Measurements from ENCODE around the gene LRP1. TPM values are rescaled to one million over a fixed set of nuclear protein-coding genes. Genes with fewer than 3 reads are reported as not detected.

Gene LRP1
- total and polyA plus RNA-seq, 2 of the 13 experiments (the other 11 are each of a cell fraction or from before 2014, with no cell fraction given): 14.7 to 30.8 TPM

DNA sequence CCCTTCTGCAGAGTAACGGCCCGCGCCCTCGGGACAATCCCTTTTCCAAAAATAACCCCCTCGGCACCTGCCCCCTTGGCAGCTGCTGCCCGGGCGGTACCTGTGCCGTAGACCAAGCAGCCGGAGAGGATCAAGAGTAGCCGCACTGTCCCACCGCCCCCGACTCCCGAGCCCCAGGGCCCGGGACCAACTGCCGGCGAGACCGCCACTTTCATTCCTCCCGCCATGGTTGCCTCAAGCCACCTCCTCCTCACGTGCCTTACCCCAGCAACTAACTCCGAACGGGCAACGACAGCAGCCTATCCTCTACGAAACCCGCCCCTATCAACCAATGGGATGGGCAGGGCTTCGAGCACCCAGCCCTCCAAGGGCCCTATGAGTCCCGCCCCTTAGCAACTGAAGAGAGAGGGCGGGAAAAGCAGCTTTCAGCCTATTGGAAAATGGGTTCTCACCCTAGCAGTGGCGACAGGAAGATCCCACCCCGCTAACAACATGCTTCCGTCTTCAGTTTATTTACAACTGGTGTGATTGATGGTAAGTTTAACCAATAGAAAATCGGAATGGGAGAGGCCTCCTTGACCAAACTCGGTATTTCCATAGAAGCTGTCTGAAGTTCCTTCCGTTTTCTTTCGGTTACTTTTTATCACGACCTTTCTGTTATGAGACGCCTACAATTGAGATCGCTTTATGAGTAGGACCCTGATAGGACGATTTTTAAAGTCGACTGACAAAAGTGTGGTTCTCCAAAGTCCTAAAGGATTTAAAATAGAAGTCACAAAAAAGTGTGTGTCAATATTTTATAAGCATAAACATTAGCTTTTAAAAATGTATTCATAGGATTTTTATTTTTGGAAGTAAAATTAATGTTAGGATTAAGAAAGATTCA lies 49.5 kb upstream of the LRP1 start, which contains the start of gene NEMP1 (continued):
- TF ChIP-seq, protein P1, sequence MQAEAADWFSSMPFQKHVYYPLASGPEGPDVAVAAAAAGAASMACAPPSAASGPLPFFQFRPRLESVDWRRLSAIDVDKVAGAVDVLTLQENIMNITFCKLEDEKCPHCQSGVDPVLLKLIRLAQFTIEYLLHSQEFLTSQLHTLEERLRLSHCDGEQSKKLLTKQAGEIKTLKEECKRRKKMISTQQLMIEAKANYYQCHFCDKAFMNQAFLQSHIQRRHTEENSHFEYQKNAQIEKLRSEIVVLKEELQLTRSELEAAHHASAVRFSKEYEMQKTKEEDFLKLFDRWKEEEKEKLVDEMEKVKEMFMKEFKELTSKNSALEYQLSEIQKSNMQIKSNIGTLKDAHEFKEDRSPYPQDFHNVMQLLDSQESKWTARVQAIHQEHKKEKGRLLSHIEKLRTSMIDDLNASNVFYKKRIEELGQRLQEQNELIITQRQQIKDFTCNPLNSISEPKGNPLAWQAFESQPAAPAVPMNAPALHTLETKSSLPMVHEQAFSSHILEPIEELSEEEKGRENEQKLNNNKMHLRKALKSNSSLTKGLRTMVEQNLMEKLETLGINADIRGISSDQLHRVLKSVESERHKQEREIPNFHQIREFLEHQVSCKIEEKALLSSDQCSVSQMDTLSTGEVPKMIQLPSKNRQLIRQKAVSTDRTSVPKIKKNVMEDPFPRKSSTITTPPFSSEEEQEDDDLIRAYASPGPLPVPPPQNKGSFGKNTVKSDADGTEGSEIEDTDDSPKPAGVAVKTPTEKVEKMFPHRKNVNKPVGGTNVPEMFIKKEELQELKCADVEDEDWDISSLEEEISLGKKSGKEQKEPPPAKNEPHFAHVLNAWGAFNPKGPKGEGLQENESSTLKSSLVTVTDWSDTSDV (CRISPR knock-in tag; IDR thresholded peaks at IDR 0.05): no peak; the same call in 1 of the 2 replicates
- TF ChIP-seq ZBTB8A (CRISPR knock-in tag; IDR thresholded peaks at IDR 0.05; ENCODE audit: borderline replicate concordance, low read depth) (no peak), ZNF234 (CRISPR knock-in tag; conservative IDR thresholded peaks at IDR 0.05) (no peak), ZNF343 (CRISPR knock-in tag; IDR thresholded peaks at IDR 0.05) (no peak), ISX (CRISPR knock-in tag; conservative IDR thresholded peaks at IDR 0.05) (no peak), ZNF577 (CRISPR knock-in tag; IDR thresholded peaks at IDR 0.05; ENCODE audit: borderline replicate concordance, low read depth) (no peak), TRIM24 (CRISPR knock-in tag; IDR thresholded peaks at IDR 0.05) (no peak), IKZF4 (CRISPR knock-in tag; IDR thresholded peaks at IDR 0.05; ENCODE audit: borderline replicate concordance, low read depth, not compliant biosample characterization) (no peak), ZNF883 (CRISPR knock-in tag; IDR thresholded peaks at IDR 0.05; ENCODE audit: not compliant biosample characterization) (peak; percentile 45), ZNF773 (CRISPR knock-in tag; IDR thresholded peaks at IDR 0.05; ENCODE audit: borderline replicate concordance) (no peak), ZNF468 (CRISPR knock-in tag; IDR thresholded peaks at IDR 0.05) (no peak), ZNF616 (CRISPR knock-in tag; IDR thresholded peaks at IDR 0.05; ENCODE audit: low read depth) (no peak)
- TF ChIP-seq, protein P2, sequence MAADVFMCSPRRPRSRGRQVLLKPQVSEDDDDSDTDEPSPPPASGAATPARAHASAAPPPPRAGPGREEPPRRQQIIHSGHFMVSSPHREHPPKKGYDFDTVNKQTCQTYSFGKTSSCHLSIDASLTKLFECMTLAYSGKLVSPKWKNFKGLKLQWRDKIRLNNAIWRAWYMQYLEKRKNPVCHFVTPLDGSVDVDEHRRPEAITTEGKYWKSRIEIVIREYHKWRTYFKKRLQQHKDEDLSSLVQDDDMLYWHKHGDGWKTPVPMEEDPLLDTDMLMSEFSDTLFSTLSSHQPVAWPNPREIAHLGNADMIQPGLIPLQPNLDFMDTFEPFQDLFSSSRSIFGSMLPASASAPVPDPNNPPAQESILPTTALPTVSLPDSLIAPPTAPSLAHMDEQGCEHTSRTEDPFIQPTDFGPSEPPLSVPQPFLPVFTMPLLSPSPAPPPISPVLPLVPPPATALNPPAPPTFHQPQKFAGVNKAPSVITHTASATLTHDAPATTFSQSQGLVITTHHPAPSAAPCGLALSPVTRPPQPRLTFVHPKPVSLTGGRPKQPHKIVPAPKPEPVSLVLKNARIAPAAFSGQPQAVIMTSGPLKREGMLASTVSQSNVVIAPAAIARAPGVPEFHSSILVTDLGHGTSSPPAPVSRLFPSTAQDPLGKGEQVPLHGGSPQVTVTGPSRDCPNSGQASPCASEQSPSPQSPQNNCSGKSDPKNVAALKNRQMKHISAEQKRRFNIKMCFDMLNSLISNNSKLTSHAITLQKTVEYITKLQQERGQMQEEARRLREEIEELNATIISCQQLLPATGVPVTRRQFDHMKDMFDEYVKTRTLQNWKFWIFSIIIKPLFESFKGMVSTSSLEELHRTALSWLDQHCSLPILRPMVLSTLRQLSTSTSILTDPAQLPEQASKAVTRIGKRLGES (CRISPR knock-in tag; IDR thresholded peaks at IDR 0.05; ENCODE audit: borderline replicate concordance): no peak
- TF ChIP-seq, protein P3, sequence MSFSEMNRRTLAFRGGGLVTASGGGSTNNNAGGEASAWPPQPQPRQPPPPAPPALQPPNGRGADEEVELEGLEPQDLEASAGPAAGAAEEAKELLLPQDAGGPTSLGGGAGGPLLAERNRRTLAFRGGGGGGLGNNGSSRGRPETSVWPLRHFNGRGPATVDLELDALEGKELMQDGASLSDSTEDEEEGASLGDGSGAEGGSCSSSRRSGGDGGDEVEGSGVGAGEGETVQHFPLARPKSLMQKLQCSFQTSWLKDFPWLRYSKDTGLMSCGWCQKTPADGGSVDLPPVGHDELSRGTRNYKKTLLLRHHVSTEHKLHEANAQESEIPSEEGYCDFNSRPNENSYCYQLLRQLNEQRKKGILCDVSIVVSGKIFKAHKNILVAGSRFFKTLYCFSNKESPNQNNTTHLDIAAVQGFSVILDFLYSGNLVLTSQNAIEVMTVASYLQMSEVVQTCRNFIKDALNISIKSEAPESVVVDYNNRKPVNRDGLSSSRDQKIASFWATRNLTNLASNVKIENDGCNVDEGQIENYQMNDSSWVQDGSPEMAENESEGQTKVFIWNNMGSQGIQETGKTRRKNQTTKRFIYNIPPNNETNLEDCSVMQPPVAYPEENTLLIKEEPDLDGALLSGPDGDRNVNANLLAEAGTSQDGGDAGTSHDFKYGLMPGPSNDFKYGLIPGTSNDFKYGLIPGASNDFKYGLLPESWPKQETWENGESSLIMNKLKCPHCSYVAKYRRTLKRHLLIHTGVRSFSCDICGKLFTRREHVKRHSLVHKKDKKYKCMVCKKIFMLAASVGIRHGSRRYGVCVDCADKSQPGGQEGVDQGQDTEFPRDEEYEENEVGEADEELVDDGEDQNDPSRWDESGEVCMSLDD (CRISPR knock-in tag; IDR thresholded peaks at IDR 0.05; ENCODE audit: borderline replicate concordance): no peak
- TF ChIP-seq, protein P4, sequence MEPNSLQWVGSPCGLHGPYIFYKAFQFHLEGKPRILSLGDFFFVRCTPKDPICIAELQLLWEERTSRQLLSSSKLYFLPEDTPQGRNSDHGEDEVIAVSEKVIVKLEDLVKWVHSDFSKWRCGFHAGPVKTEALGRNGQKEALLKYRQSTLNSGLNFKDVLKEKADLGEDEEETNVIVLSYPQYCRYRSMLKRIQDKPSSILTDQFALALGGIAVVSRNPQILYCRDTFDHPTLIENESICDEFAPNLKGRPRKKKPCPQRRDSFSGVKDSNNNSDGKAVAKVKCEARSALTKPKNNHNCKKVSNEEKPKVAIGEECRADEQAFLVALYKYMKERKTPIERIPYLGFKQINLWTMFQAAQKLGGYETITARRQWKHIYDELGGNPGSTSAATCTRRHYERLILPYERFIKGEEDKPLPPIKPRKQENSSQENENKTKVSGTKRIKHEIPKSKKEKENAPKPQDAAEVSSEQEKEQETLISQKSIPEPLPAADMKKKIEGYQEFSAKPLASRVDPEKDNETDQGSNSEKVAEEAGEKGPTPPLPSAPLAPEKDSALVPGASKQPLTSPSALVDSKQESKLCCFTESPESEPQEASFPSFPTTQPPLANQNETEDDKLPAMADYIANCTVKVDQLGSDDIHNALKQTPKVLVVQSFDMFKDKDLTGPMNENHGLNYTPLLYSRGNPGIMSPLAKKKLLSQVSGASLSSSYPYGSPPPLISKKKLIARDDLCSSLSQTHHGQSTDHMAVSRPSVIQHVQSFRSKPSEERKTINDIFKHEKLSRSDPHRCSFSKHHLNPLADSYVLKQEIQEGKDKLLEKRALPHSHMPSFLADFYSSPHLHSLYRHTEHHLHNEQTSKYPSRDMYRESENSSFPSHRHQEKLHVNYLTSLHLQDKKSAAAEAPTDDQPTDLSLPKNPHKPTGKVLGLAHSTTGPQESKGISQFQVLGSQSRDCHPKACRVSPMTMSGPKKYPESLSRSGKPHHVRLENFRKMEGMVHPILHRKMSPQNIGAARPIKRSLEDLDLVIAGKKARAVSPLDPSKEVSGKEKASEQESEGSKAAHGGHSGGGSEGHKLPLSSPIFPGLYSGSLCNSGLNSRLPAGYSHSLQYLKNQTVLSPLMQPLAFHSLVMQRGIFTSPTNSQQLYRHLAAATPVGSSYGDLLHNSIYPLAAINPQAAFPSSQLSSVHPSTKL (CRISPR knock-in tag; IDR thresholded peaks at IDR 0.05): peak; percentile 23; the same call in 1 of the 2 replicates

All from HepG2 (cell line).